Gastrocnemius medialis (tissue), 4 donors: ENCODE results near the gene SLC31A2. TPM values are rescaled to one million over a fixed set of nuclear protein-coding genes. Genes with fewer than 3 reads are reported as not detected.
A peak's percentile ranks its signal among the peaks of the same experiment; 100 is the strongest.

Experiments used
- ATAC-seq, 2 donors: fragments of 150-250 bp; one replicate each; pipeline ENCODE4 v1.9.1; 2016
- DNase-seq, 2 donors: peaks; one replicate each; pipeline ENCODE4 v3.0.0-alpha.2; 2019
- H3K27ac ChIP-seq, 4 donors: fragments of 200-600 bp; sonication (generic); 1 replicate in 1 of 4; 2 replicates in 3 of 4; pipeline ENCODE4 v1.5.1; 2016 to 2018; ENCODE audit warnings: mild to moderate bottlenecking in 2 of 4, moderate library complexity in 1 of 4
- H3K27me3 ChIP-seq, 3 donors: fragments of 200-600 bp; sonication (generic) in 2 of 3; 1 replicate in 1 of 3; 2 replicates in 2 of 3; pipeline versions ENCODE4 v1.5.1 to v1.6.0; 2016 to 2019; ENCODE audit warnings: mild to moderate bottlenecking in 1 of 3, moderate library complexity in 1 of 3
- H3K36me3 ChIP-seq, 2 donors: fragments of 200-600 bp; sonication (generic) in 1 of 2; one replicate each; pipeline ENCODE4 v1.5.1; 2017 to 2018
- H3K4me1 ChIP-seq, 2 donors: fragments of 200-600 bp; sonication (generic) in 1 of 2; one replicate each; pipeline ENCODE4 v1.5.1; 2016 to 2017; ENCODE audit warnings: mild to moderate bottlenecking in 2 of 2
- H3K4me3 ChIP-seq, 4 donors: fragments of 200-600 bp; sonication (generic) in 3 of 4; 1 replicate in 1 of 4; 2 replicates in 3 of 4; pipeline ENCODE4 v1.5.1; 2016 to 2019; ENCODE audit warnings: mild to moderate bottlenecking in 2 of 4
- H3K9me3 ChIP-seq, 3 donors: fragments of 200-600 bp; sonication (generic) in 2 of 3; 1 replicate in 1 of 3; 2 replicates in 2 of 3; pipeline ENCODE4 v1.5.1; 2016 to 2019
- POLR2A ChIP-seq, 2 donors: fragments of 450-650 bp; IDR thresholded peaks; one replicate each; pipeline ENCODE4 v1.6.1; 2017; ENCODE audit warnings: antibody characterized with exemption in 2 of 2, mild to moderate bottlenecking in 2 of 2, moderate library complexity in 2 of 2
- in situ Hi-C, 4 donors: fragments of 200-750 bp; cut with MboI; loops; one replicate each; pipeline versions ENCODE4 v1.15.0 to v1.8.0; 2017; ENCODE audit warnings: low sequenced_read_pairs in 4 of 4
- intact Hi-C: fragments of 100-400 bp; cut with DNase I; formaldehyde crosslinking; loops from one replicate; pipeline ENCODE4 v1.15.1; 2023; ENCODE audit warnings: low total_unique reads
- total RNA-seq, 4 donors: library from RNA; depleted of rRNA; stranded (reverse); fragments of >200 nt; gene quantifications; one replicate each; pipeline versions ENCODE4 v1.1.0 to v1.2.3, GENCODE V29; 2016
- TF ChIP-seq, protein P1 (sequence below), 5 experiments: fragments of 450-650 bp in 3 of 5; fragments of 200-600 bp in 2 of 5; sonication (generic) in 2 of 5; IDR thresholded peaks in 4 of 5; conservative IDR thresholded peaks in 1 of 5; 1 replicate in 4 of 5; 2 replicates in 1 of 5; pipeline ENCODE4 v1.5.1; 2016 to 2019; ENCODE audit warnings: antibody characterized with exemption in 5 of 5, mild to moderate bottlenecking in 3 of 5, moderate library complexity in 3 of 5

SLC31A2 gene
- total RNA-seq, 4 donors from 2014 or later, result 17.5 to 29.6 (median 23.9) TPM

DNA sequence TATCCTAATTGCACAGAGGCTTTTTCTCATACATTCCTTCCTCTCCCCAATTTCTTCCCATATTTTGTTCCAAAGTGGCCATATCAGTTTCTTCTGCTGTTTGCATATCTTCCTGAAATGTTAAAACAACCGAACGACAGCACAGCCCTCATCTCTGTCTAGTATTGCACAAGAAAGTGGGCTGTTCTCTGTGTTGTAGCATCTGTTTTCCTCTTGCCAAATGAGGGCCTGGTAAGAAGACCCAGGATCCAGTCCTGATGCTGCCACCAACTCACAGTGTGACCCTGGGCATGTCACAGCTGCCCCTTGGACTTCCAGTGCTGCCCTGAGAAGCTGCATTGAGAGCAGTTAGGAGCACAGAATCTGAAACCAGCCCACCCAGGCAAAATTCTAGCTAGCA, 4.1 kb downstream of the SLC31A2 start:
- ATAC-seq (peak; percentile 19 to 22), DNase-seq (no peak)
- H3K4me3 ChIP-seq, result peak overlapping the region in 1 of 4 donors; percentile 3
- H3K4me1 ChIP-seq, result peaks cover 18 to 47% of the 10 kb centered on the region in 2 donors
- intact Hi-C loops, result loop anchor here (5.0 to 10.0 kb wide), 2 partner anchors 43 to 100 kb away; partner anchors contain the start of gene ZFP37
- in situ Hi-C loops, result no loop called here
- no peaks in the 10 kb centered on the region for H3K9me3 ChIP-seq
- peak overlapping the region; percentile 60 to 94 (median 68) for H3K27ac ChIP-seq
- no peaks in the 10 kb centered on the region for H3K27me3 ChIP-seq
- no peak for TF ChIP-seq POLR2A (IDR thresholded peaks at IDR 0.05)
- TF ChIP-seq, protein P1, sequence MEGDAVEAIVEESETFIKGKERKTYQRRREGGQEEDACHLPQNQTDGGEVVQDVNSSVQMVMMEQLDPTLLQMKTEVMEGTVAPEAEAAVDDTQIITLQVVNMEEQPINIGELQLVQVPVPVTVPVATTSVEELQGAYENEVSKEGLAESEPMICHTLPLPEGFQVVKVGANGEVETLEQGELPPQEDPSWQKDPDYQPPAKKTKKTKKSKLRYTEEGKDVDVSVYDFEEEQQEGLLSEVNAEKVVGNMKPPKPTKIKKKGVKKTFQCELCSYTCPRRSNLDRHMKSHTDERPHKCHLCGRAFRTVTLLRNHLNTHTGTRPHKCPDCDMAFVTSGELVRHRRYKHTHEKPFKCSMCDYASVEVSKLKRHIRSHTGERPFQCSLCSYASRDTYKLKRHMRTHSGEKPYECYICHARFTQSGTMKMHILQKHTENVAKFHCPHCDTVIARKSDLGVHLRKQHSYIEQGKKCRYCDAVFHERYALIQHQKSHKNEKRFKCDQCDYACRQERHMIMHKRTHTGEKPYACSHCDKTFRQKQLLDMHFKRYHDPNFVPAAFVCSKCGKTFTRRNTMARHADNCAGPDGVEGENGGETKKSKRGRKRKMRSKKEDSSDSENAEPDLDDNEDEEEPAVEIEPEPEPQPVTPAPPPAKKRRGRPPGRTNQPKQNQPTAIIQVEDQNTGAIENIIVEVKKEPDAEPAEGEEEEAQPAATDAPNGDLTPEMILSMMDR (IDR thresholded peaks at IDR 0.05 in 4 of 5, conservative IDR thresholded peaks at IDR 0.05 in 1 of 5), result no peak
- peaks cover 0 to 17% of the 10 kb centered on the region in 2 donors for H3K36me3 ChIP-seq

DNA sequence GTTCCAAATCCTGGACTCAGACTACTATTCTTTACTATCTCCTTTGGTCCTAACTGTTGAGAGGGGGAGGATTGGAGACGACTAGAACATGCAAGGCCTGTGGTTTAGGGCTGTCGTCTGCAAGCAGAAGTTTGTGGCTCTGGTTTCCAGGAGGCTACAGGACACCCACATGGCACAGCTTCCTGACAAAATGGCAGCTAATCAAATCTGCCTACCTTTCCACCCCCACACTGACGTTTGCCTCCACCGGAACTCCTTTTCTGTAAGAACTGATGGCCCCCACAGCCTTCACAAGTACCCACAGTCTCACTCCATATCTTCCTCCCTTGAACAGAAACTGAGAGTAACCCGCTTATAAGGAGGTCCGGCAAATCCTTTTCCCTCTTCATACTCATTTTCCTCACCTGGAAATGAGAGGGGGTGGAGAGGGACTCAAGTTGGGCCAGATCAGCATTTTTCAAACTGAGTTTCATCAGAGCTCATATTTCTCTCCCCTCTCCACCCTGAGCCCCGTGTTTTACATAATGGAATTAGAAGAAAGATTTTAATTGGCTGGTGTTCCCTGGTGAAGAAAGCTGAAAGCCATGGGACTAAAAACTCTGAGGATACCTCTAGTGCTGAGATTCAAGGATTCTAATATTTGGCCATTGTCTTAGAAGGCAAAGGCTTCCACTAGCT, 5.2 kb downstream of the SLC31A2 start:
- no peaks in the 10 kb centered on the region for H3K9me3 ChIP-seq
- H3K4me3 ChIP-seq, result no peak overlapping the region
- H3K36me3 ChIP-seq, result peaks cover 0 to 18% of the 10 kb centered on the region in 2 donors
- intact Hi-C loops (loop anchor here (10.0 kb wide), 1 partner anchor 101 kb away; the partner anchor contains the start of gene ZFP37), in situ Hi-C loops (no loop called here)
- no peak for ATAC-seq
- H3K27me3 ChIP-seq, result no peaks in the 10 kb centered on the region
- H3K4me1 ChIP-seq, result peaks cover 18 to 43% of the 10 kb centered on the region in 2 donors
- no peak for DNase-seq
- TF ChIP-seq, protein P1 (IDR thresholded peaks at IDR 0.05 in 4 of 5, conservative IDR thresholded peaks at IDR 0.05 in 1 of 5), result no peak
- no peak for TF ChIP-seq POLR2A (IDR thresholded peaks at IDR 0.05)
- H3K27ac ChIP-seq, result peak overlapping the region in 1 of 4 donors; percentile 94

DNA sequence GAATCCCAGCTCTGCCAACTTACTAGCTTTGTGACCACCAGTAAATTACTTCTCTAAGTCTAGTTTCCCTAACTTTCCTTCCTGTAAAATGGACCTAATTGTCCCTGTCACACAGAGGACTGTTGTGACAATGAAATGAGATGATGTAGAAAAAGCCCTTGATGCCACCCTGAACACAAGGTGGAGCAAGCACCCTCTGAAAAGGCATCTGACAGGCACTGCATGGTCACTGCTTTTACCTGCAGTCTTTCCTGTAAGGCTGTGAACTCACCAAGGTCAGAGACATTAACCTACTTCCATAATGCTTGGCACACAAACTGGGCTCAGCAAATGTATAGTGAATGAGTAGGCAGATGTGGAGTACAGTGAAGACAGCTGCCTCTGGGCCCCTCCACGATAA, 6.1 kb downstream of the SLC31A2 start:
- no peak for ATAC-seq
- Histone ChIP-seq H3K27ac (no peak overlapping the region), H3K4me3 (no peak overlapping the region), H3K36me3 (peaks cover 0 to 27% of the 10 kb centered on the region in 2 donors), H3K27me3 (no peaks in the 10 kb centered on the region), H3K4me1 (peaks cover 18 to 37% of the 10 kb centered on the region in 2 donors), H3K9me3 (no peaks in the 10 kb centered on the region)
- DNase-seq, result no peak
- no peak for TF ChIP-seq POLR2A (IDR thresholded peaks at IDR 0.05)
- TF ChIP-seq, protein P1 (IDR thresholded peaks at IDR 0.05 in 4 of 5, conservative IDR thresholded peaks at IDR 0.05 in 1 of 5), result no peak
- in situ Hi-C loops (no loop called here), intact Hi-C loops (loop anchor here (10.0 kb wide), 1 partner anchor 102 kb away; the partner anchor contains the start of gene ZFP37)

DNA sequence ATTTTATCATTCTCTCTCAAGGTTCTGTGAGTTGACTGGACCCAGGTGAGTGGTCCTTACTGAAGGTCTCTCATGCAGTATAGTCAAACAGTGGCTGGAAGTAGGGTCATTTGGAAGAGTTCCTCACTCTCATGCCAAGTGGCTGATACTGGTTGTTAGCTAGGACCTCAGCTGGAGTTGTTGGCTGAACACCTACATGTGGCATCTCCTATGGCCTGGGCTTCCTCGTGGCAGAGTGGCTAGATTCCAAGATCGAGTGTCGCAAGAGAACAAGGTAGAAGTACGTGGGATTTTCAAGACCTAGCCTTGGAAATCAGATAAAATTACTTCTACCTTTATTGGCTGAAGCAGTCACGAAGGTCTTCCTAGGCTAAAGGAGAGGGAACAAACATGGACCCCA, 7.6 kb downstream of the SLC31A2 start:
- peaks cover 7 to 27% of the 10 kb centered on the region in 2 donors for H3K4me1 ChIP-seq
- intact Hi-C loops, result loop anchor here (10.0 kb wide), 1 partner anchor 104 kb away; the partner anchor contains the start of gene ZFP37
- TF ChIP-seq, protein P1 (IDR thresholded peaks at IDR 0.05 in 4 of 5, conservative IDR thresholded peaks at IDR 0.05 in 1 of 5), result no peak
- no peak for TF ChIP-seq POLR2A (IDR thresholded peaks at IDR 0.05)
- DNase-seq, result no peak
- H3K27ac ChIP-seq, result no peak overlapping the region
- no peaks in the 10 kb centered on the region for H3K9me3 ChIP-seq
- H3K36me3 ChIP-seq, result peaks cover 0 to 41% of the 10 kb centered on the region in 2 donors
- in situ Hi-C loops, result no loop called here
- no peak for ATAC-seq
- no peak overlapping the region for H3K4me3 ChIP-seq
- no peaks in the 10 kb centered on the region for H3K27me3 ChIP-seq
